ENCODE data around the gene CTDSPL2.

DNA sequence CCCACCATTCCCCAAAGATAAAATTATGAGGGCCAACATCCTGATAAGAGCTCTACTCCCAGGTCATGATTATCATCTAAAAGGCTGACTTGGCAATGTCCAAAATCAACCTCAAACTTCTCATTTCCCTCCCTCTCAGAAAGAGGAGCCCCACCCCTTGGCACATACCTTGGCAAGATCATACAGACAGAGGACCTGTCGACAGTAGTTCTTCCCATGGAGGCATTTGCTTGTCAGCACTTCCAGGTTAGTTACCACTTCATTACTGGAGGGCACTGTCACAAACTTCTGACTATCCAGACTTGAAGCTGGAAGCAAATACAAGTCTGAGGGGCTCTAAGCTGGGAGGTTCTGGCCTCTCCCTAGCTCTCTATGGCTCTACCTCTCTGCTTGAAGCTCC, 147.3 kb downstream of the CTDSPL2 start:
- TF ChIP-seq, protein P1, sequence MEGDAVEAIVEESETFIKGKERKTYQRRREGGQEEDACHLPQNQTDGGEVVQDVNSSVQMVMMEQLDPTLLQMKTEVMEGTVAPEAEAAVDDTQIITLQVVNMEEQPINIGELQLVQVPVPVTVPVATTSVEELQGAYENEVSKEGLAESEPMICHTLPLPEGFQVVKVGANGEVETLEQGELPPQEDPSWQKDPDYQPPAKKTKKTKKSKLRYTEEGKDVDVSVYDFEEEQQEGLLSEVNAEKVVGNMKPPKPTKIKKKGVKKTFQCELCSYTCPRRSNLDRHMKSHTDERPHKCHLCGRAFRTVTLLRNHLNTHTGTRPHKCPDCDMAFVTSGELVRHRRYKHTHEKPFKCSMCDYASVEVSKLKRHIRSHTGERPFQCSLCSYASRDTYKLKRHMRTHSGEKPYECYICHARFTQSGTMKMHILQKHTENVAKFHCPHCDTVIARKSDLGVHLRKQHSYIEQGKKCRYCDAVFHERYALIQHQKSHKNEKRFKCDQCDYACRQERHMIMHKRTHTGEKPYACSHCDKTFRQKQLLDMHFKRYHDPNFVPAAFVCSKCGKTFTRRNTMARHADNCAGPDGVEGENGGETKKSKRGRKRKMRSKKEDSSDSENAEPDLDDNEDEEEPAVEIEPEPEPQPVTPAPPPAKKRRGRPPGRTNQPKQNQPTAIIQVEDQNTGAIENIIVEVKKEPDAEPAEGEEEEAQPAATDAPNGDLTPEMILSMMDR (IDR thresholded peaks at IDR 0.05; ENCODE audit: poor library complexity, severe bottlenecking), result no peak
- TF ChIP-seq, protein P2, sequence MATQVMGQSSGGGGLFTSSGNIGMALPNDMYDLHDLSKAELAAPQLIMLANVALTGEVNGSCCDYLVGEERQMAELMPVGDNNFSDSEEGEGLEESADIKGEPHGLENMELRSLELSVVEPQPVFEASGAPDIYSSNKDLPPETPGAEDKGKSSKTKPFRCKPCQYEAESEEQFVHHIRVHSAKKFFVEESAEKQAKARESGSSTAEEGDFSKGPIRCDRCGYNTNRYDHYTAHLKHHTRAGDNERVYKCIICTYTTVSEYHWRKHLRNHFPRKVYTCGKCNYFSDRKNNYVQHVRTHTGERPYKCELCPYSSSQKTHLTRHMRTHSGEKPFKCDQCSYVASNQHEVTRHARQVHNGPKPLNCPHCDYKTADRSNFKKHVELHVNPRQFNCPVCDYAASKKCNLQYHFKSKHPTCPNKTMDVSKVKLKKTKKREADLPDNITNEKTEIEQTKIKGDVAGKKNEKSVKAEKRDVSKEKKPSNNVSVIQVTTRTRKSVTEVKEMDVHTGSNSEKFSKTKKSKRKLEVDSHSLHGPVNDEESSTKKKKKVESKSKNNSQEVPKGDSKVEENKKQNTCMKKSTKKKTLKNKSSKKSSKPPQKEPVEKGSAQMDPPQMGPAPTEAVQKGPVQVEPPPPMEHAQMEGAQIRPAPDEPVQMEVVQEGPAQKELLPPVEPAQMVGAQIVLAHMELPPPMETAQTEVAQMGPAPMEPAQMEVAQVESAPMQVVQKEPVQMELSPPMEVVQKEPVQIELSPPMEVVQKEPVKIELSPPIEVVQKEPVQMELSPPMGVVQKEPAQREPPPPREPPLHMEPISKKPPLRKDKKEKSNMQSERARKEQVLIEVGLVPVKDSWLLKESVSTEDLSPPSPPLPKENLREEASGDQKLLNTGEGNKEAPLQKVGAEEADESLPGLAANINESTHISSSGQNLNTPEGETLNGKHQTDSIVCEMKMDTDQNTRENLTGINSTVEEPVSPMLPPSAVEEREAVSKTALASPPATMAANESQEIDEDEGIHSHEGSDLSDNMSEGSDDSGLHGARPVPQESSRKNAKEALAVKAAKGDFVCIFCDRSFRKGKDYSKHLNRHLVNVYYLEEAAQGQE (IDR thresholded peaks at IDR 0.05; ENCODE audit: borderline replicate concordance), result no peak
- TF ChIP-seq EZH2 (IDR thresholded peaks at IDR 0.05; ENCODE audit: borderline replicate concordance, insufficient read depth, low read length, poor library complexity, severe bottlenecking), result no peak
- no peak for TF ChIP-seq TAF1 (IDR thresholded peaks at IDR 0.05; ENCODE audit: low read depth)

All from neural cell (in vitro differentiated cells).